HCT116 (cell line): ENCODE measurements around the gene ITPR2. TPM values are rescaled to one million over a fixed set of nuclear protein-coding genes. Genes with fewer than 3 reads are reported as not detected.

Experiments
- ATAC-seq: fragments of 200-7000 bp; cut with Tn5 transposase; 2 replicates; pipeline ENCODE4 v1.9.1; 2020; ENCODE audit warnings: mild to moderate bottlenecking, moderate library complexity
- BruUV-seq: library from RNA; stranded (reverse); fragments of 400-500 nt; replicated peaks from 2 replicates; lab custom pipeline; 2021; lab: Mats Ljungman, UMichigan
- CTCF ChIA-PET: fragments of 300-600 bp; sonication (Branson Sonifier 250); formaldehyde crosslinking; loops from one replicate; lab custom pipeline; 2021; ENCODE audit warnings: antibody characterized with exemption; lab: Charles Lee
- POLR2A ChIA-PET: fragments of 300-600, 350-600 bp; sonication (Branson Sonifier 250); formaldehyde crosslinking; loops from one replicate; lab custom pipeline; 2021; ENCODE audit warnings: antibody characterized with exemption; lab: Charles Lee
- RAD21 ChIA-PET, 2 experiments: fragments of 300-600 bp; sonication (Branson Sonifier 250); formaldehyde crosslinking; loops; one replicate each; lab custom pipeline; 2023; ENCODE audit warnings: low total read pairs in 2 of 2; ENCODE audit not compliant: uncharacterized antibody in 2 of 2, unreplicated experiment in 2 of 2, low non-redundant PET in 1 of 2; lab: Charles Lee
- DNase-seq: peaks from one replicate; pipeline ENCODE4 v3.0.0-alpha.2; 2010; ENCODE audit warnings: low read depth, low spot score
- H2AFZ ChIP-seq: fragments of 200-600 bp; shearing (Covaris generic), sonication (generic); 2 replicates; pipeline ENCODE4 v1.6.1; 2017; ENCODE audit warnings: low read depth, mixed run types, mixed read lengths, antibody characterized with exemption, low read length; ENCODE audit not compliant: poor library complexity, severe bottlenecking
- H3K27ac ChIP-seq: 2 replicates; pipeline ENCODE4 v1.5.1; 2012; ENCODE audit warnings: low read depth, low read length
- H3K27me3 ChIP-seq: fragments of 200-600 bp; sonication (generic); 2 replicates; pipeline ENCODE4 v1.6.1; 2016; ENCODE audit warnings: mixed run types, low read length, mixed read lengths; ENCODE audit not compliant: insufficient read depth
- H3K36me3 ChIP-seq, 2 experiments: fragments of 200-500 bp in 1 of 2; fragments of 200-600 bp in 1 of 2; sonication (Bioruptor generic) in 1 of 2; sonication (generic) in 1 of 2; 2 replicates each; pipeline versions ENCODE4 v1.5.1 to v1.6.1; 2014 to 2016; ENCODE audit warnings: low read length in 2 of 2, inconsistent platforms in 1 of 2, mixed read lengths in 1 of 2, mixed run types in 1 of 2; ENCODE audit not compliant: insufficient read depth in 2 of 2, control insufficient read depth in 1 of 2
- H3K4me1 ChIP-seq, 2 experiments: fragments of 200-600 bp in 1 of 2; sonication (generic) in 1 of 2; 2 replicates each; pipeline versions ENCODE4 v1.5.1 to v1.6.1; 2012 to 2017; ENCODE audit warnings: low read length in 2 of 2, inconsistent platforms in 1 of 2, mild to moderate bottlenecking in 1 of 2, mixed read lengths in 1 of 2, mixed run types in 1 of 2, moderate library complexity in 1 of 2; ENCODE audit not compliant: insufficient read depth in 2 of 2, control insufficient read depth in 1 of 2
- H3K4me2 ChIP-seq: fragments of 200-600 bp; sonication (generic); 2 replicates; pipeline ENCODE4 v1.6.1; 2017; ENCODE audit warnings: mixed run types, low read length, mixed read lengths
- H3K4me3 ChIP-seq, 2 experiments: fragments of 200-600 bp in 1 of 2; sonication (generic) in 1 of 2; replicated peaks in 1 of 2; 2 replicates each; pipeline ENCODE4 v1.5.1; 2011 to 2016; ENCODE audit warnings: low read length in 2 of 2, control low read depth in 1 of 2, low read depth in 1 of 2, mild to moderate bottlenecking in 1 of 2, mixed read lengths in 1 of 2, mixed run types in 1 of 2
- H3K79me2 ChIP-seq: fragments of 200-600 bp; sonication (generic); 2 replicates; pipeline ENCODE4 v1.6.1; 2017; ENCODE audit warnings: mild to moderate bottlenecking, mixed run types, low read length, moderate library complexity, mixed read lengths; ENCODE audit not compliant: insufficient read depth
- H3K9ac ChIP-seq: fragments of 200-600 bp; sonication (generic); 2 replicates; pipeline ENCODE4 v1.6.1; 2016; ENCODE audit warnings: low read length, mixed read lengths
- H3K9me2 ChIP-seq: fragments of 200-600 bp; sonication (generic), shearing (Covaris generic); 2 replicates; pipeline ENCODE4 v1.6.1; 2017; ENCODE audit warnings: mixed run types, mild to moderate bottlenecking, moderate library complexity; ENCODE audit not compliant: insufficient read depth
- H3K9me3 ChIP-seq, 2 experiments: fragments of 200-500 bp in 1 of 2; fragments of 200-600 bp in 1 of 2; sonication (Bioruptor generic) in 1 of 2; sonication (generic) in 1 of 2; 2 replicates each; pipeline ENCODE4 v1.6.1; 2014 to 2017; ENCODE audit warnings: low read length in 2 of 2, mixed read lengths in 2 of 2, inconsistent platforms in 1 of 2, low read depth in 1 of 2, mild to moderate bottlenecking in 1 of 2, mixed run types in 1 of 2, moderate library complexity in 1 of 2; ENCODE audit not compliant: control insufficient read depth in 1 of 2, insufficient read depth in 1 of 2
- H4K20me1 ChIP-seq: fragments of 200-600 bp; sonication (generic), shearing (Covaris generic); 2 replicates; pipeline ENCODE4 v1.6.1; 2017; ENCODE audit warnings: mixed run types, mild to moderate bottlenecking, moderate library complexity; ENCODE audit not compliant: insufficient read depth
- CBX3 ChIP-seq: IDR thresholded peaks from 2 replicates; pipeline ENCODE4 v1.6.1; 2012; ENCODE audit warnings: low read depth
- CEBPB ChIP-seq: IDR thresholded peaks from 2 replicates; pipeline ENCODE4 v1.6.1; 2012; ENCODE audit warnings: low read depth
- EGR1 ChIP-seq: IDR thresholded peaks from 2 replicates; pipeline ENCODE4 v1.6.1; 2012; ENCODE audit warnings: low read depth
- ELF1 ChIP-seq: IDR thresholded peaks from 2 replicates; pipeline ENCODE4 v1.6.1; 2012; ENCODE audit warnings: low read depth, borderline replicate concordance
- EZH2phosphoT487 ChIP-seq: fragments of 200-600 bp; IDR thresholded peaks from 2 replicates; pipeline ENCODE4 v1.6.1; 2018; ENCODE audit warnings: antibody characterized with exemption, borderline replicate concordance
- JUND ChIP-seq: IDR thresholded peaks from 2 replicates; pipeline ENCODE4 v1.6.1; 2012
- MAX ChIP-seq: IDR thresholded peaks from 2 replicates; pipeline ENCODE4 v1.6.1; 2012
- POLR2A ChIP-seq: IDR thresholded peaks from 2 replicates; pipeline ENCODE4 v1.7.0; 2011; ENCODE audit warnings: borderline replicate concordance; ENCODE audit not compliant: insufficient read depth, insufficient read length; ENCODE audit errors: extremely low read depth
- POLR2AphosphoS5 ChIP-seq: IDR thresholded peaks from 2 replicates; pipeline ENCODE4 v1.6.1; 2011; ENCODE audit warnings: mild to moderate bottlenecking, low read depth, low read length, moderate library complexity
- RAD21 ChIP-seq: IDR thresholded peaks from 2 replicates; pipeline ENCODE4 v1.6.1; 2012; ENCODE audit warnings: low read depth, mild to moderate bottlenecking
- REST ChIP-seq: IDR thresholded peaks from 2 replicates; pipeline ENCODE4 v1.6.1; 2012; ENCODE audit warnings: low read depth
- SP1 ChIP-seq: IDR thresholded peaks from 2 replicates; pipeline ENCODE4 v1.6.1; 2012; ENCODE audit warnings: low read depth
- SRF ChIP-seq: IDR thresholded peaks from 2 replicates; pipeline ENCODE4 v1.6.1; 2012; ENCODE audit warnings: low read depth
- TCF7L2 ChIP-seq: IDR thresholded peaks from 2 replicates; pipeline ENCODE4 v1.7.0; 2011; ENCODE audit warnings: borderline replicate concordance, inconsistent platforms; ENCODE audit not compliant: insufficient read depth, insufficient read length; ENCODE audit errors: extremely low read depth
- YY1 ChIP-seq: IDR thresholded peaks from 2 replicates; pipeline ENCODE4 v1.6.1; 2011; ENCODE audit warnings: low read length, low read depth, moderate library complexity, mild to moderate bottlenecking; ENCODE audit not compliant: insufficient replicate concordance; ENCODE audit errors: extremely low read depth
- ZFX ChIP-seq: fragments of 450-650 bp; IDR thresholded peaks from 2 replicates; pipeline ENCODE4 v1.6.1; 2017
- ZNF274 ChIP-seq: fragments of 200-500 bp; sonication (Bioruptor generic); IDR thresholded peaks from 2 replicates; pipeline ENCODE4 v1.6.1; 2014; ENCODE audit warnings: mild to moderate bottlenecking, low read depth, low read length, inconsistent platforms
- intact Hi-C: fragments of 100-400 bp; cut with micrococcal nuclease; formaldehyde crosslinking; loops from 2 replicates; pipeline ENCODE4 v1.10.0; 2022
- total RNA-seq: library from RNA; stranded (reverse); gene quantifications from one replicate; pipeline ENCODE4 v1.2.1, GENCODE V29; 2021; ENCODE audit not compliant: unreplicated experiment
- TF ChIP-seq, protein P1 (sequence below): IDR thresholded peaks from 2 replicates; pipeline ENCODE4 v1.6.1; 2011; ENCODE audit warnings: mild to moderate bottlenecking, low read length, moderate library complexity; ENCODE audit not compliant: insufficient replicate concordance; ENCODE audit errors: extremely low read depth

ITPR2 gene
- total RNA-seq, 1 experiment from 2014 or later: 6.5 TPM

GRCh38 chr12:26520109-26520508 is 312.9 kb downstream of the ITPR2 start:
- H3K4me2 ChIP-seq: no peak overlapping the region
- H4K20me1 ChIP-seq: no peaks in the 10 kb centered on the region
- H3K27me3 ChIP-seq: no peaks in the 10 kb centered on the region
- H3K9me3 ChIP-seq: peaks cover 0 to 2% of the 10 kb centered on the region in 2 experiments; a peak in 2 of 4 replicates
- no peak overlapping the region for H2AFZ ChIP-seq
- H3K9ac ChIP-seq: no peak overlapping the region
- ATAC-seq: no peak
- H3K9me2 ChIP-seq: no peaks in the 10 kb centered on the region
- no peaks in the 10 kb centered on the region for H3K79me2 ChIP-seq
- intact Hi-C loops: no loop called here
- RAD21 ChIA-PET: interaction anchor here in 1 of 2 experiments (0.6 kb wide), 1 partner anchor 123 kb away, joined by 4 read pairs; no protein-coding TSS in a partner anchor
- H3K36me3 ChIP-seq: no peaks in the 10 kb centered on the region
- H3K4me1 ChIP-seq: no peaks in the 10 kb centered on the region
- CTCF ChIA-PET: no interaction called here
- no peak overlapping the region for H3K4me3 ChIP-seq
- DNase-seq: no peak
- POLR2A ChIA-PET: no interaction called here
- no peak overlapping the region for H3K27ac ChIP-seq
- no TSS peak for BruUV-seq
- TF ChIP-seq EGR1: no peak
- TF ChIP-seq ZFX: no peak
- no peak for TF ChIP-seq RAD21
- no peak for TF ChIP-seq POLR2AphosphoS5
- no peak for TF ChIP-seq CEBPB
- no peak for TF ChIP-seq POLR2A
- no peak for TF ChIP-seq TCF7L2

GRCh38 chr12:26519462-26519861 is 313.5 kb downstream of the ITPR2 start:
- POLR2A ChIA-PET: no interaction called here
- Histone ChIP-seq H3K79me2 (no peaks in the 10 kb centered on the region), H3K4me1 (no peaks in the 10 kb centered on the region), H3K9me2 (no peaks in the 10 kb centered on the region), H4K20me1 (no peaks in the 10 kb centered on the region), H3K4me3 (no peak overlapping the region), H2AFZ (no peak overlapping the region), H3K36me3 (no peaks in the 10 kb centered on the region), H3K9ac (no peak overlapping the region), H3K9me3 (no peaks in the 10 kb centered on the region), H3K27me3 (no peaks in the 10 kb centered on the region), H3K4me2 (no peak overlapping the region), H3K27ac (no peak overlapping the region)
- intact Hi-C loops: no loop called here
- CTCF ChIA-PET: no interaction called here
- ATAC-seq (no peak), DNase-seq (no peak)
- RAD21 ChIA-PET: no interaction called here
- no TSS peak for BruUV-seq
- TF ChIP-seq SRF: no peak
- no peak for TF ChIP-seq JUND
- no peak for TF ChIP-seq REST
- no peak for TF ChIP-seq ELF1
- no peak for TF ChIP-seq MAX
- TF ChIP-seq, protein P1, sequence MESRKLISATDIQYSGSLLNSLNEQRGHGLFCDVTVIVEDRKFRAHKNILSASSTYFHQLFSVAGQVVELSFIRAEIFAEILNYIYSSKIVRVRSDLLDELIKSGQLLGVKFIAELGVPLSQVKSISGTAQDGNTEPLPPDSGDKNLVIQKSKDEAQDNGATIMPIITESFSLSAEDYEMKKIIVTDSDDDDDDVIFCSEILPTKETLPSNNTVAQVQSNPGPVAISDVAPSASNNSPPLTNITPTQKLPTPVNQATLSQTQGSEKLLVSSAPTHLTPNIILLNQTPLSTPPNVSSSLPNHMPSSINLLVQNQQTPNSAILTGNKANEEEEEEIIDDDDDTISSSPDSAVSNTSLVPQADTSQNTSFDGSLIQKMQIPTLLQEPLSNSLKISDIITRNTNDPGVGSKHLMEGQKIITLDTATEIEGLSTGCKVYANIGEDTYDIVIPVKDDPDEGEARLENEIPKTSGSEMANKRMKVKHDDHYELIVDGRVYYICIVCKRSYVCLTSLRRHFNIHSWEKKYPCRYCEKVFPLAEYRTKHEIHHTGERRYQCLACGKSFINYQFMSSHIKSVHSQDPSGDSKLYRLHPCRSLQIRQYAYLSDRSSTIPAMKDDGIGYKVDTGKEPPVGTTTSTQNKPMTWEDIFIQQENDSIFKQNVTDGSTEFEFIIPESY: no peak
- TF ChIP-seq EZH2phosphoT487: no peak
- no peak for TF ChIP-seq ZNF274
- no peak for TF ChIP-seq SP1
- no peak for TF ChIP-seq CBX3
- no peak for TF ChIP-seq YY1
- TF ChIP-seq RAD21: no peak
